ENCODE measurements around the gene BANF2.
"Not testable (repeated sequence)": the region's sequence is repeated elsewhere in the genome, so short reads cannot be mapped to it uniquely, and the experiment has no call there.

Gene BANF2

GRCh38 chr20:17771206-17772004 lies 71.6 kb downstream of the BANF2 start:
- no peaks in the 10 kb centered on the region for H3K9me3 ChIP-seq (ENCODE audit: control insufficient read depth, insufficient read depth, low read length)
- H3K9ac ChIP-seq (ENCODE audit: low read depth, low read length), result no peak overlapping the region
- H3K4me1 ChIP-seq (ENCODE audit: insufficient read depth, low read length), result peaks cover 9% of the 10 kb centered on the region
- H3K36me3 ChIP-seq (ENCODE audit: insufficient read depth, low read length), result no peaks in the 10 kb centered on the region

- no peaks in the 10 kb centered on the region for H3K9me3 ChIP-seq (ENCODE audit: control insufficient read depth, insufficient read depth, low read length)
- H3K4me1 ChIP-seq (ENCODE audit: insufficient read depth, low read length), result peaks cover 9% of the 10 kb centered on the region
- H3K36me3 ChIP-seq (ENCODE audit: insufficient read depth, low read length), result no peaks in the 10 kb centered on the region
- H3K9ac ChIP-seq (ENCODE audit: low read depth, low read length), result no peak overlapping the region
These were observed 72.2 kb downstream of the BANF2 start for GRCh38 chr20:17772005-17772343.

GRCh38 chr20:17773619-17774018 lies 73.9 kb downstream of the BANF2 start:
- Histone ChIP-seq H3K4me1 (ENCODE audit: insufficient read depth, low read length) (peaks cover 9% of the 10 kb centered on the region), H3K9ac (ENCODE audit: low read depth, low read length) (no peak overlapping the region), H3K9me3 (ENCODE audit: control insufficient read depth, insufficient read depth, low read length) (no peaks in the 10 kb centered on the region), H3K36me3 (ENCODE audit: insufficient read depth, low read length) (no peaks in the 10 kb centered on the region)

GRCh38 chr20:17775600-17775999 lies 75.8 kb downstream of the BANF2 start:
- Histone ChIP-seq H3K36me3 (ENCODE audit: insufficient read depth, low read length) (no peaks in the 10 kb centered on the region), H3K9ac (ENCODE audit: low read depth, low read length) (no peak overlapping the region), H3K4me1 (ENCODE audit: insufficient read depth, low read length) (peaks cover 9% of the 10 kb centered on the region), H3K9me3 (ENCODE audit: control insufficient read depth, insufficient read depth, low read length) (no peaks in the 10 kb centered on the region)

- no peaks in the 10 kb centered on the region for H3K36me3 ChIP-seq (ENCODE audit: insufficient read depth, low read length)
- H3K4me1 ChIP-seq (ENCODE audit: insufficient read depth, low read length), result peaks cover 5% of the 10 kb centered on the region
- H3K9me3 ChIP-seq (ENCODE audit: control insufficient read depth, insufficient read depth, low read length), result no peaks in the 10 kb centered on the region
- no peak overlapping the region for H3K9ac ChIP-seq (ENCODE audit: low read depth, low read length)
These were observed 76.8 kb downstream of the BANF2 start for GRCh38 chr20:17776551-17776950.

GRCh38 chr20:17779011-17779410 lies 79.2 kb downstream of the BANF2 start:
- not testable (repeated sequence) for H3K9me3 ChIP-seq (ENCODE audit: control insufficient read depth, insufficient read depth, low read length); H3K9ac ChIP-seq (ENCODE audit: low read depth, low read length); H3K36me3 ChIP-seq (ENCODE audit: insufficient read depth, low read length); H3K4me1 ChIP-seq (ENCODE audit: insufficient read depth, low read length)

- Histone ChIP-seq H3K9me3 (ENCODE audit: control insufficient read depth, insufficient read depth, low read length) (no peaks in the 10 kb centered on the region), H3K4me1 (ENCODE audit: insufficient read depth, low read length) (no peaks in the 10 kb centered on the region), H3K36me3 (ENCODE audit: insufficient read depth, low read length) (no peaks in the 10 kb centered on the region), H3K9ac (ENCODE audit: low read depth, low read length) (no peak overlapping the region)
These were observed 83.0 kb downstream of the BANF2 start for GRCh38 chr20:17782768-17783167.

- H3K4me1 ChIP-seq (ENCODE audit: insufficient read depth, low read length), result no peaks in the 10 kb centered on the region; the same call in 1 of the 2 replicates
- no peaks in the 10 kb centered on the region for H3K36me3 ChIP-seq (ENCODE audit: insufficient read depth, low read length)
- no peaks in the 10 kb centered on the region for H3K9me3 ChIP-seq (ENCODE audit: control insufficient read depth, insufficient read depth, low read length)
- no peak overlapping the region for H3K9ac ChIP-seq (ENCODE audit: low read depth, low read length)
These were observed 83.9 kb downstream of the BANF2 start for GRCh38 chr20:17783671-17784070.

- Histone ChIP-seq H3K36me3 (ENCODE audit: insufficient read depth, low read length) (no peaks in the 10 kb centered on the region), H3K4me1 (ENCODE audit: insufficient read depth, low read length) (no peaks in the 10 kb centered on the region; the same call in 1 of the 2 replicates), H3K9ac (ENCODE audit: low read depth, low read length) (no peak overlapping the region), H3K9me3 (ENCODE audit: control insufficient read depth, insufficient read depth, low read length) (no peaks in the 10 kb centered on the region)
These were observed 85.2 kb downstream of the BANF2 start for GRCh38 chr20:17785007-17785406.
